Inflammatory macrophage treated with lipopolysaccharide for 4 hours (primary cell): ENCODE measurements around the gene TNFRSF19.

ENCODE experiments used
- DNase-seq: peaks from one replicate; pipeline ENCODE4 v3.0.0-alpha.2; 2020

Gene TNFRSF19

GRCh38 chr13:23724196-23724970 is 154.2 kb downstream of the TNFRSF19 start:
- no peak for DNase-seq
